Endothelial cell of umbilical vein (primary cell): ENCODE data around the gene HEMGN. TPM values are rescaled to one million over a fixed set of nuclear protein-coding genes. Genes with fewer than 3 reads are reported as not detected.
A peak's percentile ranks its signal among the peaks of the same experiment; 100 is the strongest.

ENCODE experiments used
- BruUV-seq: library from RNA; stranded (reverse); fragments of 400-500 nt; replicated peaks from 2 replicates; lab custom pipeline; 2021; lab: Mats Ljungman, UMichigan
- CTCF ChIA-PET: fragments of 300-600, 350-600 bp; sonication (Branson Sonifier 250); formaldehyde crosslinking; loops from one replicate; lab custom pipeline; 2021; ENCODE audit warnings: antibody characterized with exemption, inconsistent platforms; lab: Charles Lee
- POLR2A ChIA-PET: fragments of 300-600, 350-600 bp; sonication (Branson Sonifier 250); formaldehyde crosslinking; loops from one replicate; lab custom pipeline; 2021; ENCODE audit warnings: antibody characterized with exemption, inconsistent platforms; lab: Charles Lee
- DNase-seq: peaks from one replicate; pipeline ENCODE4 v3.0.0-alpha.2; 2011; ENCODE audit warnings: low read depth, low spot score
- FAIRE-seq: peaks from 2 replicates; lab custom pipeline; 2011; peaks lifted over from hg19 to GRCh38; lab: Jason Lieb, UNC
- H2AFZ ChIP-seq: 2 replicates; pipeline ENCODE4 v1.6.0; 2012; ENCODE audit warnings: low read depth, low read length, control low read depth, inconsistent platforms
- H3K27ac ChIP-seq: 2 replicates; pipeline ENCODE4 v1.5.1; 2011; ENCODE audit warnings: low read depth, mild to moderate bottlenecking, control low read depth, low read length, moderate library complexity; ENCODE audit not compliant: insufficient read depth
- H3K27me3 ChIP-seq, 2 experiments: 2 replicates each; pipeline versions ENCODE4 v1.6.0 to v1.6.1; 2011; ENCODE audit warnings: low read length in 2 of 2, mixed read lengths in 1 of 2; ENCODE audit not compliant: control insufficient read depth in 2 of 2, insufficient read depth in 2 of 2
- H3K36me3 ChIP-seq, 2 experiments: 2 replicates in 1 of 2; 3 replicates in 1 of 2; pipeline ENCODE4 v1.5.1; 2011; ENCODE audit warnings: low read length in 2 of 2, mild to moderate bottlenecking in 1 of 2, moderate library complexity in 1 of 2; ENCODE audit not compliant: control insufficient read depth in 2 of 2, insufficient read depth in 2 of 2; ENCODE audit errors: extremely low read depth in 1 of 2
- H3K4me1 ChIP-seq: 3 replicates; pipeline ENCODE4 v1.5.1; 2011; ENCODE audit warnings: mild to moderate bottlenecking, low read length; ENCODE audit not compliant: control insufficient read depth, insufficient read depth; ENCODE audit errors: extremely low read depth
- H3K4me2 ChIP-seq: 2 replicates; pipeline ENCODE4 v1.6.1; 2011; ENCODE audit warnings: low read length, control low read depth, mixed read lengths; ENCODE audit not compliant: insufficient read depth
- H3K4me3 ChIP-seq, 3 experiments: fragments of 200-600 bp in 1 of 3; sonication (generic), shearing (Covaris generic) in 1 of 3; replicated peaks in 1 of 3; 2 replicates each; pipeline ENCODE4 v1.5.1; 2011 to 2016; ENCODE audit warnings: control low read depth in 3 of 3, low read length in 3 of 3, mild to moderate bottlenecking in 2 of 3, inconsistent platforms in 1 of 3, low read depth in 1 of 3, moderate library complexity in 1 of 3; ENCODE audit not compliant: insufficient read depth in 1 of 3
- H3K79me2 ChIP-seq: 2 replicates; pipeline ENCODE4 v1.6.0; 2012; ENCODE audit warnings: low read length, inconsistent platforms; ENCODE audit not compliant: control insufficient read depth, insufficient read depth
- H3K9ac ChIP-seq: replicated peaks from 2 replicates; pipeline ENCODE3; 2011; ENCODE audit warnings: low read length, control low read depth; ENCODE audit not compliant: insufficient read depth; ENCODE audit errors: extremely low read depth
- H3K9me1 ChIP-seq: replicated peaks from 3 replicates; pipeline ENCODE4 v1.6.0; 2011; ENCODE audit warnings: mild to moderate bottlenecking, low read length; ENCODE audit not compliant: control insufficient read depth, insufficient read depth; ENCODE audit errors: extremely low read depth
- H3K9me3 ChIP-seq: replicated peaks from 2 replicates; pipeline ENCODE4 v1.5.1; 2012; ENCODE audit warnings: low read length, inconsistent platforms; ENCODE audit not compliant: control insufficient read depth, insufficient read depth
- H4K20me1 ChIP-seq: replicated peaks from 2 replicates; pipeline ENCODE3; 2011; ENCODE audit warnings: mild to moderate bottlenecking, low read length; ENCODE audit not compliant: control insufficient read depth, insufficient read depth; ENCODE audit errors: extremely low read depth
- CTCF ChIP-seq, 2 donors: IDR thresholded peaks; 1 replicate in 1 of 2; 2 replicates in 1 of 2; pipeline ENCODE4 v1.5.1; 2011; ENCODE audit warnings: low read length in 2 of 2, mild to moderate bottlenecking in 2 of 2, moderate library complexity in 2 of 2, control low read depth in 1 of 2, inconsistent platforms in 1 of 2, low read depth in 1 of 2; ENCODE audit not compliant: insufficient read depth in 1 of 2; ENCODE audit errors: extremely low read depth in 1 of 2
- EZH2 ChIP-seq: IDR thresholded peaks from 2 replicates; pipeline ENCODE4 v1.6.1; 2012; ENCODE audit warnings: borderline replicate concordance, low read depth, mild to moderate bottlenecking, moderate library complexity, low read length, inconsistent platforms; ENCODE audit not compliant: severe bottlenecking
- FOS ChIP-seq: IDR thresholded peaks from 2 replicates; pipeline ENCODE4 v1.6.1; 2011; ENCODE audit warnings: mild to moderate bottlenecking, low read length, moderate library complexity, borderline replicate concordance; ENCODE audit not compliant: insufficient read depth
- GATA2 ChIP-seq: IDR thresholded peaks from 2 replicates; pipeline ENCODE4 v1.7.0; 2011; ENCODE audit warnings: low read depth, mild to moderate bottlenecking, moderate library complexity, mixed read lengths, low read length; ENCODE audit not compliant: insufficient read length, insufficient read depth
- JUN ChIP-seq: IDR thresholded peaks from 2 replicates; pipeline ENCODE4 v1.6.1; 2011; ENCODE audit warnings: borderline replicate concordance, low read depth; ENCODE audit not compliant: insufficient read length, insufficient read depth
- MAX ChIP-seq: IDR thresholded peaks from 2 replicates; pipeline ENCODE4 v1.6.1; 2011; ENCODE audit not compliant: insufficient read depth, insufficient read length
- MYC ChIP-seq: IDR thresholded peaks from one replicate; pipeline ENCODE4 v1.6.1; 2011; ENCODE audit warnings: mild to moderate bottlenecking, low read depth, low read length
- POLR2A ChIP-seq: IDR thresholded peaks from 2 replicates; pipeline ENCODE4 v1.6.1; 2012; ENCODE audit warnings: low read depth, mild to moderate bottlenecking, control low read depth, low read length
- POLR2AphosphoS5 ChIP-seq: IDR thresholded peaks from 2 replicates; pipeline ENCODE4 v1.6.1; 2012; ENCODE audit warnings: low read depth, mild to moderate bottlenecking, control low read depth, low read length, moderate library complexity; ENCODE audit not compliant: insufficient read depth
- dilution Hi-C: fragments of 300-500 bp; cut with MboI; formaldehyde crosslinking; loops from one replicate; pipeline ENCODE4 v1.15.0; 2019; ENCODE audit warnings: low sequenced_read_pairs; ENCODE audit not compliant: extremely low pct_ligation_motif_present
- intact Hi-C: fragments of 100-400 bp; cut with micrococcal nuclease; formaldehyde crosslinking; loops from one replicate; pipeline ENCODE4 v1.10.0; 2022
- polyA plus RNA-seq, 4 experiments: library from polyadenylated mRNA; depleted of rRNA in 3 of 4; stranded (reverse) in 3 of 4; unstranded in 1 of 4; fragments of >200 nt; gene quantifications; 2 replicates each; pipeline versions ENCODE4 v1.2.1 to v1.2.3, GENCODE V29; 2011 to 2012; ENCODE audit warnings: missing spikeins in 1 of 4
- total RNA-seq: library from RNA; stranded (reverse); gene quantifications from 2 replicates; pipeline ENCODE4 v1.2.3, GENCODE V29; 2021

HEMGN gene
- total and polyA plus RNA-seq, 2 donors (not counting 3 experiments of a cell fraction or from before 2014, with no cell fraction given), result not detected

- H2AFZ ChIP-seq, result peak overlapping the region; percentile 55
Observed at GRCh38 chr9:97984188-97985057, 46.5 kb upstream of the HEMGN start.

More at GRCh38 chr9:97984188-97985057, 46.5 kb upstream of the HEMGN start:
- Histone ChIP-seq H3K27ac (peak overlapping the region; percentile 94), H3K4me3 (peak overlapping the region; percentile 34 to 75 (median 64)), H3K27me3 (no peaks in the 10 kb centered on the region), H4K20me1 (peaks cover 5% of the 10 kb centered on the region), H3K9me1 (no peaks in the 10 kb centered on the region), H3K79me2 (peaks cover 62% of the 10 kb centered on the region), H3K9ac (peak overlapping the region; percentile 95), H3K36me3 (no peaks in the 10 kb centered on the region), H3K4me2 (peak overlapping the region; percentile 80), H3K9me3 (no peaks in the 10 kb centered on the region), H3K4me1 (peaks cover 24% of the 10 kb centered on the region)
- POLR2A ChIA-PET, result interaction anchor here (1.1 kb wide), 1 partner anchor 62 kb away, joined by 3 read pairs; the partner anchor contains the start of gene TRMO
- DNase-seq (peak; percentile 66), FAIRE-seq (peak; percentile 4)
- dilution Hi-C loops, result no loop called here
- BruUV-seq, result no TSS peak
- TF ChIP-seq MYC, result peak; percentile 21
- TF ChIP-seq JUN, result no peak
- TF ChIP-seq GATA2, result no peak
- peak; percentile 63 for TF ChIP-seq POLR2A
- peak; percentile 15 for TF ChIP-seq FOS
- peak; percentile 91 for TF ChIP-seq MAX
- TF ChIP-seq CTCF (IDR thresholded peaks at IDR 0.05; ENCODE audit: extremely low read depth in 1 of 2, insufficient read depth in 1 of 2, low read depth in 1 of 2, low read length in 2 of 2), result no peak
- no peak for TF ChIP-seq EZH2
- TF ChIP-seq POLR2AphosphoS5, result peak; percentile 92
- CTCF ChIA-PET, result interaction anchor here (0.9 to 4.1 kb wide), 7 partner anchors 13 to 73 kb away, joined by 3 to 37 read pairs (median 8); partner anchors contain the start of genes NANS and TRMO
- intact Hi-C loops, result no loop called here
